CD8-positive, alpha-beta memory T cell (primary cell): ENCODE data around the gene DENND1A. TPM values are rescaled to one million over a fixed set of nuclear protein-coding genes. Genes with fewer than 3 reads are reported as not detected.

Experiments
- CTCF ChIA-PET: fragments of 350-600 bp; sonication (Branson Sonifier 250); formaldehyde crosslinking; loops from one replicate; lab custom pipeline; 2021; ENCODE audit warnings: antibody characterized with exemption; lab: Charles Lee
- POLR2A ChIA-PET: fragments of 350-600 bp; sonication (Branson Sonifier 250); formaldehyde crosslinking; loops from one replicate; lab custom pipeline; 2021; ENCODE audit warnings: antibody characterized with exemption; lab: Charles Lee
- DNase-seq, 5 donors: peaks; one replicate each; pipeline versions ENCODE4 v3.0.0 to v3.0.0-alpha.2; 2020 to 2022; ENCODE audit warnings: mixed read lengths in 1 of 5
- H3K27ac ChIP-seq: one replicate; pipeline ENCODE4 v1.7.0; 2013; ENCODE audit warnings: low read depth, mild to moderate bottlenecking, low read length, moderate library complexity
- H3K27me3 ChIP-seq: 2 replicates; pipeline ENCODE4 v1.7.0; 2013; ENCODE audit warnings: low read length, mild to moderate bottlenecking; ENCODE audit not compliant: insufficient read depth, poor library complexity, severe bottlenecking
- H3K36me3 ChIP-seq: 2 replicates; pipeline ENCODE4 v1.7.0; 2013; ENCODE audit warnings: mild to moderate bottlenecking, low read length, moderate library complexity; ENCODE audit not compliant: insufficient read depth
- H3K4me1 ChIP-seq: 2 replicates; pipeline ENCODE4 v1.7.0; 2013; ENCODE audit warnings: mild to moderate bottlenecking, low read length, moderate library complexity; ENCODE audit not compliant: insufficient read depth
- H3K4me3 ChIP-seq: 2 replicates; pipeline ENCODE4 v1.7.0; 2013; ENCODE audit warnings: mild to moderate bottlenecking, low read length
- H3K9me3 ChIP-seq: 2 replicates; pipeline ENCODE4 v1.7.0; 2013; ENCODE audit warnings: mild to moderate bottlenecking, low read length
- H3K27ac Mint-ChIP-seq, 8 donors: one replicate each; pipeline ENCODE4 v1.8.0; 2020 to 2021; ENCODE audit warnings: mixed read lengths in 8 of 8, mild to moderate bottlenecking in 6 of 8, inconsistent platforms in 3 of 8, moderate library complexity in 3 of 8
- H3K27me3 Mint-ChIP-seq, 2 donors: one replicate each; pipeline ENCODE4 v1.8.0; 2020 to 2021; ENCODE audit warnings: mixed read lengths in 2 of 2, mild to moderate bottlenecking in 1 of 2, moderate library complexity in 1 of 2
- H3K36me3 Mint-ChIP-seq, 3 donors: one replicate each; pipeline ENCODE4 v1.8.0; 2020 to 2021; ENCODE audit warnings: mixed read lengths in 3 of 3, inconsistent platforms in 1 of 3, mild to moderate bottlenecking in 1 of 3
- H3K4me1 Mint-ChIP-seq, 3 donors: one replicate each; pipeline ENCODE4 v1.8.0; 2020 to 2021; ENCODE audit warnings: mixed read lengths in 3 of 3, inconsistent platforms in 1 of 3, mild to moderate bottlenecking in 1 of 3
- H3K4me3 Mint-ChIP-seq, 7 donors: one replicate each; pipeline ENCODE4 v1.8.0; 2020 to 2021; ENCODE audit warnings: mixed read lengths in 7 of 7, mild to moderate bottlenecking in 6 of 7, moderate library complexity in 4 of 7, inconsistent platforms in 2 of 7
- H3K9me3 Mint-ChIP-seq, 5 donors: one replicate each; pipeline ENCODE4 v1.8.0; 2020 to 2022; ENCODE audit warnings: mixed read lengths in 5 of 5, mild to moderate bottlenecking in 3 of 5, moderate library complexity in 2 of 5, inconsistent platforms in 1 of 5
- polyA plus RNA-seq: library from polyadenylated mRNA; unstranded; fragments of 300-500 nt; fragmentation: Illumina TruSeq; gene quantifications from one replicate; pipeline ENCODE4 v1.2.3, GENCODE V29; 2021
- total RNA-seq, 2 experiments: library from RNA; stranded (reverse); gene quantifications; one replicate each; pipeline ENCODE4 v1.2.3, GENCODE V29; 2021

DENND1A gene
- total and polyA plus RNA-seq, 3 experiments from 2014 or later, result 7.2 to 15.1 (median 15.0) TPM

- ChIA-PET CTCF (no interaction called here), POLR2A (no interaction called here)
- no peaks in the 10 kb centered on the region for H3K27me3 Mint-ChIP-seq
- Histone ChIP-seq H3K36me3 (no peaks in the 10 kb centered on the region), H3K9me3 (no peaks in the 10 kb centered on the region), H3K27ac (no peak overlapping the region), H3K4me3 (no peak overlapping the region), H3K4me1 (no peaks in the 10 kb centered on the region), H3K27me3 (no peaks in the 10 kb centered on the region)
- H3K9me3 Mint-ChIP-seq, result peaks cover 0 to 20% (median 9%) of the 10 kb centered on the region in 5 donors
- DNase-seq, result no peak
- H3K36me3 Mint-ChIP-seq, result peaks cover 20 to 32% (median 31%) of the 10 kb centered on the region in 3 donors
- no peak overlapping the region for H3K4me3 Mint-ChIP-seq
- H3K4me1 Mint-ChIP-seq, result peaks cover 7 to 18% (median 17%) of the 10 kb centered on the region in 3 donors
- H3K27ac Mint-ChIP-seq, result no peak overlapping the region
Measured at GRCh38 chr9:123676869-123677268, 253.1 kb downstream of the DENND1A start.

DNA sequence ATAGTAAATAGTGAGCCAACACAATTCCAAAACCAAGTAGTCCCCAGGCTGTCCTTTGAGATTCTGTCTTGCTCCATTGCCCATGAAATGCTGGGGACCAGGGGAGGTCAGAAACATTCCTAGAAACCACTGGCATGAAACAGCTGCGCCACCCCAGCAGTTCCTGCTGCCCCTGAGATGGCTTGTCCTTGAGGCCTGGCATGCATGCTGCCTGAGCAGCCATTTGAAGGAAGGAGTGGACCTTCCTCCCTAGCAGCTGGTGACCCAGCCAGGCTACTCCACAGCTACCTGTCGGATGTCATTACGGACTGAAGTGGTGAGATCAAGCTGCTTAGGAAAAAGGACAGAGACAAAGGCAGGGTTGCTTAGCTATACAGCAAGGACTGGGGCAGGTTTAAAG, 260.6 kb downstream of the DENND1A start:
- H3K4me1 Mint-ChIP-seq, result no peaks in the 10 kb centered on the region
- H3K27ac Mint-ChIP-seq, result no peak overlapping the region
- no peaks in the 10 kb centered on the region for H3K36me3 ChIP-seq
- no peak overlapping the region for H3K27ac ChIP-seq
- H3K36me3 Mint-ChIP-seq, result peaks cover 24 to 69% (median 59%) of the 10 kb centered on the region in 3 donors
- CTCF ChIA-PET, result no interaction called here
- no peak overlapping the region for H3K4me3 ChIP-seq
- H3K4me1 ChIP-seq, result no peaks in the 10 kb centered on the region
- H3K27me3 ChIP-seq, result no peaks in the 10 kb centered on the region
- DNase-seq, result no peak
- H3K4me3 Mint-ChIP-seq, result no peak overlapping the region
- no peaks in the 10 kb centered on the region for H3K9me3 ChIP-seq
- POLR2A ChIA-PET, result no interaction called here
- H3K27me3 Mint-ChIP-seq, result no peaks in the 10 kb centered on the region
- H3K9me3 Mint-ChIP-seq, result peaks cover 12 to 31% (median 24%) of the 10 kb centered on the region in 5 donors

DNA sequence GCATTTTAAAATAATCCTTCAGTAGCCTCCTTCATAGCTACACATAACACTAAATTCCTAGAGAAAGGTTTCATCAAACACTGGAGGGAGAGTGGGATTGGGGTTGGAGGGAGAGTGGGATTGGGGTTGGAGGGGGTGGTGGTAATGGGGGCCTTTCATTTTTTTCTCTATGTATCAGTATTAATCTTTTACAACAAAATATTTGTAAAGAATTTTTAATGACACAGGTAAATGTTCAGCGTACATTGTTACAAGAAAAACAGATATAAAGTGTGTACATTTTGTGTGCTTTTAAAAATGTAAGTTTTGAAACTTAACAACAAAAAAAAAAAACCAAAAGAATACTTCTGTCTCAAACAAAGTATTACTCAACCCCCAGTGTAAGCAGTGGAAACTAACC, 266.4 kb downstream of the DENND1A start:
- no peaks in the 10 kb centered on the region for H3K4me1 ChIP-seq
- H3K4me3 ChIP-seq, result no peak overlapping the region
- Mint-ChIP-seq H3K27me3 (no peaks in the 10 kb centered on the region), H3K4me1 (no peaks in the 10 kb centered on the region), H3K36me3 (peaks cover 33 to 64% (median 52%) of the 10 kb centered on the region in 3 donors), H3K27ac (no peak overlapping the region), H3K9me3 (peaks cover 18 to 40% (median 33%) of the 10 kb centered on the region in 5 donors), H3K4me3 (no peak overlapping the region)
- H3K27ac ChIP-seq, result no peak overlapping the region
- no peaks in the 10 kb centered on the region for H3K36me3 ChIP-seq
- ChIA-PET POLR2A (no interaction called here), CTCF (no interaction called here)
- no peaks in the 10 kb centered on the region for H3K9me3 ChIP-seq
- no peaks in the 10 kb centered on the region for H3K27me3 ChIP-seq
- DNase-seq, result no peak

DNA sequence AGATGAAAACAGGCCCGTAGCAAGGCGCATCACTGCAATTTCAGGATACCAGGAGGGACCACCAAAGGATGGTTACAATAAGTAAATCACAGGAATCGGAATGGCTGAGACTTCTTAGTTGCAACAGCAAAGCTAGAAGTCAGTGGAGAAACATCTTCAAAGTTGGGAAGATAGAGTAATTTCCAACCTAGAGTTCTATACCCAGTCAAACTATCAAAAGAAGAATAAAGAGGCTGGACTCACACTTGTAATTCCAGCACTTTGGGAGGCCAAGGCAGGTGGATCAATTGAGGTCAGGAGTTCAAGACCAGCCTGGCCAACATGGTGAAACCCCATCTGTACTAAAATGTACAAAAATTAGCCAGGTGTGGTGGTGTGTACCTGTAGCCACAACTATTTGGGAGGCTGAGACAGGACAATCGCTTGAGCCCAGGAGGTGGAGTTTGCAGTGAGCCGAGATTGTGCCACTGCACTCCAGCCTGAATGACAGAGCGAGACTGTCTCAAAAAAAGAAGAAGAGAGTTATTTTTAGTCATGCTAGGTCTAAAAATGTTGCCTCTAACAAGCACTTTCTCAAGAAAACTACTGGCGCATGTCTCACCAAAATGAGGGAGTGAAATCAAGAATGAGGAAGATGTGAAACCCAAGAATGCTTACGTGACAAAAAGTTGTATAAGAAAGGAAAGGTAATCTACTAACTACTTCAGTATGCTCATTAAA, 267.7 kb downstream of the DENND1A start:
- Histone ChIP-seq H3K27me3 (no peaks in the 10 kb centered on the region), H3K27ac (no peak overlapping the region), H3K4me3 (no peak overlapping the region), H3K9me3 (no peaks in the 10 kb centered on the region), H3K36me3 (no peaks in the 10 kb centered on the region), H3K4me1 (no peaks in the 10 kb centered on the region)
- Mint-ChIP-seq H3K4me3 (no peak overlapping the region), H3K27me3 (no peaks in the 10 kb centered on the region), H3K4me1 (no peaks in the 10 kb centered on the region), H3K9me3 (peaks cover 18 to 38% (median 33%) of the 10 kb centered on the region in 5 donors), H3K27ac (no peak overlapping the region), H3K36me3 (peaks cover 30 to 53% (median 45%) of the 10 kb centered on the region in 3 donors)
- ChIA-PET CTCF (no interaction called here), POLR2A (no interaction called here)
- no peak for DNase-seq

DNA sequence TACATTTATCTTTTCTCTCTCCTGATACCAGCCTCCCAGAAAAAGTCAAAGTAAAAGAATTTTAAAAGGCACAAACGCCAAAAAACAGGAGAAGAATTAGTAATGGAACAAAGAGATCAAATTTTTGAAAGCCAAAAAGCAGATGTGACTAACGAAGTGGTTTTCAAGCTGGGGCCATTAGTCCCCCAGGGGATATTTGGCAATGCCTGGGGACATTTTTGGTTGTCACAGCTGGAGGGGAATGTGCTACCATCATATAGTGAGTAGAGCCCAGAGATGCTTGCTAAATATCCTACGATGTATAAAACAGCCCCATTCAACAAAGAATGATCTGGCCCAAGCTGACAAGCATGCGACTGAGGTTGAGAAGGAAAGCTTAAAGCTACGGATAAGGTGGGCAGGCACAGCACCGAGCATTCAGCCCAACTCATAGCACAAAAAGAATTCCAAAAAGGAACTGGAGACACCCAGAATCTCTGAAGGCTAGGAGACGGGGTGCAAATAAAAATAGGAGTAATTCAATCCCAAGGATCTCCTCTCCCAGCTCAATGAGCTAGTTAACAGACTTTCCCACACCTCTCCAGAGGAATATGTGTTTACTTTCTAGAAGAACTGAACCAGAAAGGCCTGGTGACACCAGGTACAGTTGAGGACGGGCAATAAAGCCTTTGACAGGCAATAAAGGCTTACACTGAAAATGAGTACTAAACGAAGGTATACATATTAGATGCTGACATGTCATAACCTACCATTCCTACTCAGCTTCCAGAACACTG, 269.0 kb downstream of the DENND1A start:
- Mint-ChIP-seq H3K9me3 (peaks cover 18 to 35% (median 32%) of the 10 kb centered on the region in 5 donors), H3K27me3 (no peaks in the 10 kb centered on the region), H3K4me1 (no peaks in the 10 kb centered on the region), H3K27ac (no peak overlapping the region), H3K4me3 (no peak overlapping the region), H3K36me3 (peaks cover 29 to 41% (median 37%) of the 10 kb centered on the region in 3 donors)
- no peaks in the 10 kb centered on the region for H3K27me3 ChIP-seq
- H3K4me3 ChIP-seq, result no peak overlapping the region
- CTCF ChIA-PET, result no interaction called here
- H3K27ac ChIP-seq, result no peak overlapping the region
- no peaks in the 10 kb centered on the region for H3K4me1 ChIP-seq
- no peaks in the 10 kb centered on the region for H3K36me3 ChIP-seq
- DNase-seq, result no peak
- POLR2A ChIA-PET, result no interaction called here
- no peaks in the 10 kb centered on the region for H3K9me3 ChIP-seq

DNA sequence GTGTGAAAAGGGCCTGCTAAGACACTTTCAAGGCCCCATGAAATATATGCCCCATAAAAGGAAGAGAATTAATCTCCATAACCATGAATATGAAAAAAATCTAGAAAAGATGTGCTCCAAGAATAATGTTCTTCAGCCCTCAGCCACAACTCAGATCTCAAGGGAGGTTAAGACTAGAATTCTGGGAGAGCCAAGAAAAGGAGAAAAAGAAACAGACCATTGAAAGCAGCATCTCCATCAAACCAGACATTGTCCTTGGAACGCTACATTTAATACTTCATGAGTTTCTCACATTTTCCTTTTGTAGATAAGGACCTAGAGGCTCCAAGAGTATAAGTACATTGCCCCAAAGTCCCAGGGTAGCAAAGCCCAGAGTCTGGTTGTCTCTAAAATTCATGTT, 270.6 kb downstream of the DENND1A start:
- H3K4me3 ChIP-seq, result no peak overlapping the region
- no peaks in the 10 kb centered on the region for H3K36me3 ChIP-seq
- no peak overlapping the region for H3K4me3 Mint-ChIP-seq
- DNase-seq, result no peak
- H3K36me3 Mint-ChIP-seq, result peaks cover 26 to 29% (median 28%) of the 10 kb centered on the region in 3 donors
- ChIA-PET CTCF (no interaction called here), POLR2A (no interaction called here)
- H3K27ac Mint-ChIP-seq, result peak overlapping the region in 1 of 8 donors; percentile 57
- no peaks in the 10 kb centered on the region for H3K4me1 ChIP-seq
- no peak overlapping the region for H3K27ac ChIP-seq
- H3K27me3 ChIP-seq, result no peaks in the 10 kb centered on the region
- no peaks in the 10 kb centered on the region for H3K27me3 Mint-ChIP-seq
- peaks cover 7 to 23% (median 21%) of the 10 kb centered on the region in 5 donors for H3K9me3 Mint-ChIP-seq
- no peaks in the 10 kb centered on the region for H3K4me1 Mint-ChIP-seq
- no peaks in the 10 kb centered on the region for H3K9me3 ChIP-seq

DNA sequence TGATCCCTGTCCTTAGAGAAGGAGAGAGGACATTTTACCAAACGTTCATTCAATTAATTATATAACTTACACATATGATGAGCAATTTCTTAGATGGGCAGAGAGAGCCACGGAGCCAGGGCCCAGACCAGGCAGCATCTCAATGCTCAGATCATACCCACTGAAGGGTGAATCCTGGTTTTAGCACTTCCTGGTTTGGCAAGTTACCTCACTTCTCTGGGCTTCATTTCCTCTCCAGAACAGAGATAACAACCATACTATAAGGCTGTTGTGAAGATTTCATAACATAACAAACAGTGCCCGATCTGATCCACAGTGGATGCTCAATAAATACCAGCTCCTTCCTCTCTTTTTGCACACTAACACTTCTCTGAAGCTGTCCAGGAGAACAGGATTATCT, 271.1 kb downstream of the DENND1A start:
- Mint-ChIP-seq H3K4me1 (no peaks in the 10 kb centered on the region), H3K9me3 (peaks cover 7 to 20% (median 19%) of the 10 kb centered on the region in 5 donors), H3K4me3 (no peak overlapping the region), H3K27me3 (no peaks in the 10 kb centered on the region), H3K27ac (peak overlapping the region in 1 of 8 donors; percentile 57), H3K36me3 (peaks cover 24 to 32% (median 28%) of the 10 kb centered on the region in 3 donors)
- ChIA-PET CTCF (no interaction called here), POLR2A (no interaction called here)
- DNase-seq, result no peak
- no peak overlapping the region for H3K4me3 ChIP-seq
- H3K36me3 ChIP-seq, result no peaks in the 10 kb centered on the region
- H3K27ac ChIP-seq, result no peak overlapping the region
- no peaks in the 10 kb centered on the region for H3K9me3 ChIP-seq
- no peaks in the 10 kb centered on the region for H3K27me3 ChIP-seq
- H3K4me1 ChIP-seq, result no peaks in the 10 kb centered on the region

GRCh38 chr9:123657941-123658340, 272.0 kb downstream of the DENND1A start:
- CTCF ChIA-PET, result no interaction called here
- Mint-ChIP-seq H3K27me3 (no peaks in the 10 kb centered on the region), H3K36me3 (peaks cover 19 to 33% (median 24%) of the 10 kb centered on the region in 3 donors), H3K4me1 (no peaks in the 10 kb centered on the region), H3K9me3 (peaks cover 6 to 17% (median 14%) of the 10 kb centered on the region in 5 donors), H3K4me3 (no peak overlapping the region), H3K27ac (no peak overlapping the region)
- no peak overlapping the region for H3K27ac ChIP-seq
- no peaks in the 10 kb centered on the region for H3K4me1 ChIP-seq
- no peaks in the 10 kb centered on the region for H3K9me3 ChIP-seq
- POLR2A ChIA-PET, result no interaction called here
- DNase-seq, result no peak
- no peaks in the 10 kb centered on the region for H3K36me3 ChIP-seq
- no peaks in the 10 kb centered on the region for H3K27me3 ChIP-seq
- H3K4me3 ChIP-seq, result no peak overlapping the region
